Right atrium auricular region (tissue), 2 donors: ENCODE measurements around the gene ITGB8. TPM values are rescaled to one million over a fixed set of nuclear protein-coding genes. Genes with fewer than 3 reads are reported as not detected.

ENCODE experiments used
- DNase-seq: peaks from one replicate; pipeline ENCODE4 v3.0.0-alpha.2; 2019; ENCODE audit warnings: low spot score
- H3K27ac ChIP-seq, 2 donors: fragments of 200-600 bp; sonication (generic); 1 replicate in 1 of 2; 2 replicates in 1 of 2; pipeline ENCODE4 v1.5.1; 2016 to 2019
- H3K27me3 ChIP-seq, 2 donors: fragments of 200-600 bp; sonication (generic); one replicate each; pipeline versions ENCODE4 v1.5.1 to v1.6.0; 2017 to 2019
- H3K36me3 ChIP-seq: fragments of 200-600 bp; sonication (generic); one replicate; pipeline ENCODE4 v1.5.1; 2016
- H3K4me1 ChIP-seq, 2 donors: fragments of 200-600 bp; sonication (generic); one replicate each; pipeline versions ENCODE4 v1.5.1 to v1.6.0; 2017 to 2019
- H3K4me3 ChIP-seq, 2 donors: fragments of 200-600 bp; sonication (generic); 1 replicate in 1 of 2; 2 replicates in 1 of 2; pipeline ENCODE4 v1.5.1; 2017 to 2019; ENCODE audit warnings: mild to moderate bottlenecking in 1 of 2, moderate library complexity in 1 of 2
- H3K9me3 ChIP-seq, 2 donors: fragments of 200-600 bp; sonication (generic); one replicate each; pipeline ENCODE4 v1.5.1; 2019
- CTCF ChIP-seq, 2 donors: fragments of 200-600 bp; sonication (generic); IDR thresholded peaks; one replicate each; pipeline ENCODE4 v1.5.1; 2019; ENCODE audit warnings: antibody characterized with exemption in 2 of 2
- total RNA-seq, 2 donors: library from RNA; depleted of rRNA; stranded (reverse); fragments of >200 nt; gene quantifications; one replicate each; pipeline ENCODE4 v1.1.0, GENCODE V29; 2016

ITGB8 gene
- total RNA-seq, 2 donors from 2014 or later: 4.9 to 8.6 TPM

GRCh38 chr7:20358762-20359282 is 28.1 kb downstream of the ITGB8 start:
- Histone ChIP-seq H3K9me3 (no peaks in the 10 kb centered on the region), H3K36me3 (no peaks in the 10 kb centered on the region), H3K4me3 (no peak overlapping the region), H3K27ac (no peak overlapping the region), H3K27me3 (no peaks in the 10 kb centered on the region), H3K4me1 (no peaks in the 10 kb centered on the region)
- no peak for TF ChIP-seq CTCF (IDR thresholded peaks at IDR 0.05)
- DNase-seq: no peak

GRCh38 chr7:20359341-20359963 is 28.8 kb downstream of the ITGB8 start:
- Histone ChIP-seq H3K27me3 (no peaks in the 10 kb centered on the region), H3K27ac (no peak overlapping the region), H3K4me1 (no peaks in the 10 kb centered on the region), H3K4me3 (no peak overlapping the region), H3K9me3 (no peaks in the 10 kb centered on the region), H3K36me3 (no peaks in the 10 kb centered on the region)
- TF ChIP-seq CTCF (IDR thresholded peaks at IDR 0.05): no peak
- no peak for DNase-seq

- Histone ChIP-seq H3K27me3 (no peaks in the 10 kb centered on the region), H3K27ac (no peak overlapping the region), H3K4me3 (no peak overlapping the region), H3K36me3 (no peaks in the 10 kb centered on the region), H3K4me1 (peaks cover 0 to 6% of the 10 kb centered on the region in 2 donors), H3K9me3 (no peaks in the 10 kb centered on the region)
- DNase-seq: no peak
- TF ChIP-seq CTCF (IDR thresholded peaks at IDR 0.05): no peak
These were observed 32.0 kb downstream of the ITGB8 start for GRCh38 chr7:20362574-20363253.

GRCh38 chr7:20364571-20365196 is 34.0 kb downstream of the ITGB8 start:
- Histone ChIP-seq H3K27me3 (no peaks in the 10 kb centered on the region), H3K27ac (no peak overlapping the region), H3K9me3 (no peaks in the 10 kb centered on the region), H3K36me3 (no peaks in the 10 kb centered on the region), H3K4me3 (no peak overlapping the region), H3K4me1 (peaks cover 0 to 6% of the 10 kb centered on the region in 2 donors)
- no peak for DNase-seq
- no peak for TF ChIP-seq CTCF (IDR thresholded peaks at IDR 0.05)

GRCh38 chr7:20365486-20365885 is 34.8 kb downstream of the ITGB8 start:
- no peak overlapping the region for H3K27ac ChIP-seq
- TF ChIP-seq CTCF (IDR thresholded peaks at IDR 0.05): no peak
- no peaks in the 10 kb centered on the region for H3K36me3 ChIP-seq
- no peaks in the 10 kb centered on the region for H3K27me3 ChIP-seq
- no peaks in the 10 kb centered on the region for H3K9me3 ChIP-seq
- DNase-seq: no peak
- H3K4me1 ChIP-seq: peaks cover 0 to 6% of the 10 kb centered on the region in 2 donors
- H3K4me3 ChIP-seq: no peak overlapping the region
